RWPE1 (cell line): ENCODE measurements around the gene PLS1.
"Not testable (repeated sequence)": the region's sequence is repeated elsewhere in the genome, so short reads cannot be mapped to it uniquely, and the experiment has no call there.

Experiments
- CTCF ChIA-PET: fragments of 350-600 bp; sonication (Branson Sonifier 250); formaldehyde crosslinking; extraction: SDS; loops from one replicate; lab custom pipeline; 2021; lab: Yijun Ruan, JAX
- POLR2A ChIA-PET: fragments of 400-600 bp; formaldehyde crosslinking; extraction: SDS; loops from one replicate; lab custom pipeline; 2020; ENCODE audit warnings: antibody characterized with exemption; ENCODE audit not compliant: low non-redundant PET; lab: Yijun Ruan, JAX
- DNase-seq: peaks from one replicate; pipeline ENCODE4 v3.0.0; 2012; ENCODE audit warnings: low spot score
- H3K27ac ChIP-seq: fragments of 450-650 bp; 2 replicates; pipeline ENCODE4 v1.5.1; 2017
- TF ChIP-seq, protein P1 (sequence below): fragments of 450-650 bp; conservative IDR thresholded peaks from 2 replicates; pipeline ENCODE4 v1.5.1; 2017; ENCODE audit warnings: low read depth, mild to moderate bottlenecking

PLS1 gene

DNA sequence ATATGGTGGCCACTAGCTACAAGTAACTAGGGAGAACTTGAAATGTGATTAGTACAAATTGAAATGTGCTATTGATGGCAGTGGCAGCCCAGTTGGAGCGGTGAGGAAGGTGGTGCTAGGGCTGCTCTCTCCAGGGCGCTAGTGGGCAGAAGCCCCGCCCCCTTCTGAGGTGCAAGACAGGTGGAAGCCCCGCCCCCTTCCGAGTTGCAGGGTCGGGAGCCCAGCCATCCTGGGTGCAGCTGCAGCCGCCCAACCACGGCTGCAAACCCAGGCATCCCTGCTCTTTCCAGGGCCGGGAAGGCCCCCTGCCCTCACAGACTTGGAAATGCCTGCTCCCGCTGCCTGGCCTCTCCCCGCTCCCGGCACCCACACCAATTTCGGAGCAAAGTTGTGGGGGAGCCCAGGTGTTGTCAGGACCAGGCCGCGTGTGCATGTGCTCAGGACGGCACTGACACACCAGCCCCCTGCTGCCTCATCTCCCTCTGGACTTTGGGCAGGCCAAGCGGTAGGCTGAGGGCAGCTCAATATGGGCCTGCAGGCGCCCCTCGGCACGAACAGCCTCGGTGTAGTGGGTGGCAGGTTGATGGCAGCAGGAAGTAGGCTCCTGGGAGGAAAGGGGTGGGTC, 27.7 kb upstream of the PLS1 start:
- TF ChIP-seq, protein P1, sequence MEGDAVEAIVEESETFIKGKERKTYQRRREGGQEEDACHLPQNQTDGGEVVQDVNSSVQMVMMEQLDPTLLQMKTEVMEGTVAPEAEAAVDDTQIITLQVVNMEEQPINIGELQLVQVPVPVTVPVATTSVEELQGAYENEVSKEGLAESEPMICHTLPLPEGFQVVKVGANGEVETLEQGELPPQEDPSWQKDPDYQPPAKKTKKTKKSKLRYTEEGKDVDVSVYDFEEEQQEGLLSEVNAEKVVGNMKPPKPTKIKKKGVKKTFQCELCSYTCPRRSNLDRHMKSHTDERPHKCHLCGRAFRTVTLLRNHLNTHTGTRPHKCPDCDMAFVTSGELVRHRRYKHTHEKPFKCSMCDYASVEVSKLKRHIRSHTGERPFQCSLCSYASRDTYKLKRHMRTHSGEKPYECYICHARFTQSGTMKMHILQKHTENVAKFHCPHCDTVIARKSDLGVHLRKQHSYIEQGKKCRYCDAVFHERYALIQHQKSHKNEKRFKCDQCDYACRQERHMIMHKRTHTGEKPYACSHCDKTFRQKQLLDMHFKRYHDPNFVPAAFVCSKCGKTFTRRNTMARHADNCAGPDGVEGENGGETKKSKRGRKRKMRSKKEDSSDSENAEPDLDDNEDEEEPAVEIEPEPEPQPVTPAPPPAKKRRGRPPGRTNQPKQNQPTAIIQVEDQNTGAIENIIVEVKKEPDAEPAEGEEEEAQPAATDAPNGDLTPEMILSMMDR = no peak
- POLR2A ChIA-PET = interaction anchor here (1.1 kb wide), 1 partner anchor 10 kb away, joined by 3 read pairs; the partner anchor contains the start of gene ATR
- DNase-seq = no peak
- CTCF ChIA-PET = no interaction called here
- H3K27ac ChIP-seq = no peak overlapping the region

DNA sequence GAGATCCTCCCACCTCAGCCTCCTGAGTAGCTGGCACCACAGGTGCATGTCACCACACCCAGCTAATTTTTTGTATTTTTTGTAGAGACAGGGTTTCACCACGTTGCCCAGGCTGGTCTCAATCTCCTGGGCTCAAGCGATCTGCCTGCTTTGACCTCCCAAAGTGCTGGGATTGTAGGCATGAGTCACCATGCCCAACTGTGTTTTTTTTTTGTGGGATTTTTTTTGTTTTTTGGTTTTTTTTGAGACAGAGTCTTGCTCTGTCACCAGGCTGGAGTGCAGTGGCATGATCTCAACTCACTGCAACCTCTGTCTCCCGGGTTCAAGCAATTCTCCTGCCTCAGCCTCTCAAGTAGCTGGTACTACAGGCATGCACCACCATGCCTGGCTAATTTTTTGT, 26.8 kb upstream of the PLS1 start:
- DNase-seq, H3K27ac ChIP-seq, POLR2A ChIA-PET: not testable (repeated sequence)
- CTCF ChIA-PET = interaction anchor here (0.6 to 0.7 kb wide), 3 partner anchors 10 to 52 kb away, joined by 3 to 6 read pairs (median 4); no protein-coding TSS in a partner anchor

DNA sequence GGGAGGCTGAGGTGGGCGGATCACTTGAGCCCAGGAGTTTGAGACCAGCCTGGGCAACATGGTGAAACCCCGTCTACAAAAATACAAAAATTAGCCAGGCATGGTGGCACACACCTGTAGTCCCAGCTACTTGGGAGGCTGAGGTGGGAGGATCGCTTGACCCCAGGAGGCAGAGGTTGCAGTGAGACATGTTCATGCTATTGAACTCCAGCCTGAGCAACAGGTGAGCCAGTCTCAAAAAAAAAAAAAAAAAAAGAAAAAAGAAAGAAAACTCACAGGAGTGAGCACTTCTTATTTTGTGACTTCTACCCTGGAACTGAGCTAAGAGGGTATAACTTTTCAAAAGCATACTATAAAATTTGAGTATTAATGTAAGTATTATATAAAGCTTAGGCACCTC, 22.0 kb upstream of the PLS1 start:
- H3K27ac ChIP-seq, POLR2A ChIA-PET, DNase-seq: not testable (repeated sequence)
- CTCF ChIA-PET = interaction anchor here (0.6 to 0.7 kb wide), 3 partner anchors 196 to 1675 kb away, joined by 4 to 7 read pairs (median 4); no protein-coding TSS in a partner anchor

DNA sequence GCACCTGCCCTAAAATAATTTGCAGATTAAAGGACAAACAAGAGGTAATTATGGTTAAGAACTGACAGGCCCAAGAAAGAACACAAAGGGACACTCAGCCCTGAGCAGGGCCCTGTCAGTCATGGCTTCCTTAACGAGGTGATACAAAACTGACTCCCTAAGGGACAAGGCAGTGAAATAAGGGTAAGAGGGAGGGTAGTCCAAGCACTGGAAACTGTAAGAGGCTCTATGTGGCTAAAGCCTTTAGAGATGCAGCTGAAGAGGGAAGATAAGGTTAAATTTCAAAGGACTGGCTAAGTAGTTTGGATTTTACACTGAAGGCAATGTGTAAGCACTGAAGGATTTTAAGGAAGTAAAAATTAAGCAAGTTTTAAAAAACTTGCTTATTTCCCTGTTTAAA, 21.5 kb upstream of the PLS1 start:
- ChIA-PET CTCF (interaction anchor here (0.6 to 0.7 kb wide), 3 partner anchors 196 to 1675 kb away, joined by 4 to 7 read pairs (median 4); no protein-coding TSS in a partner anchor), POLR2A (no interaction called here)
- no peak for DNase-seq
- TF ChIP-seq, protein P1 = no peak
- H3K27ac ChIP-seq = no peak overlapping the region

DNA sequence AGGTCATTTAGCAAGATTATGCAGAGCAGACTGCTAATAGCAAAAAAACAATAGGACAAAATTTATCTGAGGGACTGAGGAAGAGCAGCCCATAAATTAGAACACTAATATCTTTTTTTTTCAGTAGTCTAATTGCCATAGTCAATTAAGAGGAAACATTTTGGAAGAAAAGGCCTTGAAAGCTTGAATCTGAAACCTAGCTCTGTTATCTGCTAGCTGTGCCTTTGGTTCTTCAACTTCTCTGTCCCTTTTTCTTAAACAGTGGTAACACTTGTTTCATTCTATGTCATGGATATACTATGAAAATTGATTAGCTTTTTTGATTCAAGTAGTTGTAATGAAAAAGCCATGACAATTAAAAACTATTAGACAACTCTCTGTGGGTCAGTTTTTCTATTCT, 19.4 kb upstream of the PLS1 start:
- CTCF ChIA-PET = interaction anchor here (0.6 to 0.7 kb wide), 2 partner anchors 13 to 157 kb away, joined by 3 to 4 read pairs; no protein-coding TSS in a partner anchor
- H3K27ac ChIP-seq = no peak overlapping the region
- no peak for DNase-seq
- TF ChIP-seq, protein P1 = no peak
- POLR2A ChIA-PET = no interaction called here

DNA sequence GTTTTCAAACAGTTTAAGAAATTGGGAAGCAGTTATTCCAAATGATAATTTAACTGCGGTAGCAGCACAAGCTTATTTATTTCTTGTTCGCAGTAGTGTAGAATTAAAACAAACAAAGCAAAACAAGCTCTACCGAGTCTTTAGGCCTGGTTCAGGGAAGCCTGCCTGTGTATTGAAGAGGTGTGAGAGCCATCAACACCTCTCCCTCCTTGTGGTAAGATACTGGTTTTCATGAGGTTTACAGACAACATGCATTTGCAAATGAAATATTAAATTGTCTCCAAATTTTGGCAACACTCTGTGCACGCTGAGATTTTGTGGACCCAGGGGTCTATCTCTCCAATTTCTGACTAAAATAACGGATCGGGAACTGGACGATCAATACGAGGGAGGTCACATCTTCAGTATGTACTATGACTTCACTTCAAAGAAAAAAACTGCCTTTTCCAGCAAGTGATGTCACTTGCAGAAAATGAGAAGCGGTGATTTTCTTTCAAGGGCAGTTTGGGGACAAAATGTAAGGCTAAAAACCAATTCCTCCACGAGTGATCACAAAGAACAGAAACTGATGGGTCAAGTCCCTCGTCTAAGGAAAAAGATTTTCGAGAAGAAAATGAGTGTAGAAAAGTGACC, 18.4 kb upstream of the PLS1 start:
- POLR2A ChIA-PET = interaction anchor here (0.5 to 1.2 kb wide), 4 partner anchors 10 to 468 kb away, joined by 3 to 7 read pairs (median 3); no protein-coding TSS in a partner anchor
- peak overlapping the region; percentile 88 for H3K27ac ChIP-seq
- TF ChIP-seq, protein P1 = no peak
- CTCF ChIA-PET = interaction anchor here (0.6 kb wide), 1 partner anchor 1645 kb away, joined by 3 read pairs; no protein-coding TSS in a partner anchor
- no peak for DNase-seq

DNA sequence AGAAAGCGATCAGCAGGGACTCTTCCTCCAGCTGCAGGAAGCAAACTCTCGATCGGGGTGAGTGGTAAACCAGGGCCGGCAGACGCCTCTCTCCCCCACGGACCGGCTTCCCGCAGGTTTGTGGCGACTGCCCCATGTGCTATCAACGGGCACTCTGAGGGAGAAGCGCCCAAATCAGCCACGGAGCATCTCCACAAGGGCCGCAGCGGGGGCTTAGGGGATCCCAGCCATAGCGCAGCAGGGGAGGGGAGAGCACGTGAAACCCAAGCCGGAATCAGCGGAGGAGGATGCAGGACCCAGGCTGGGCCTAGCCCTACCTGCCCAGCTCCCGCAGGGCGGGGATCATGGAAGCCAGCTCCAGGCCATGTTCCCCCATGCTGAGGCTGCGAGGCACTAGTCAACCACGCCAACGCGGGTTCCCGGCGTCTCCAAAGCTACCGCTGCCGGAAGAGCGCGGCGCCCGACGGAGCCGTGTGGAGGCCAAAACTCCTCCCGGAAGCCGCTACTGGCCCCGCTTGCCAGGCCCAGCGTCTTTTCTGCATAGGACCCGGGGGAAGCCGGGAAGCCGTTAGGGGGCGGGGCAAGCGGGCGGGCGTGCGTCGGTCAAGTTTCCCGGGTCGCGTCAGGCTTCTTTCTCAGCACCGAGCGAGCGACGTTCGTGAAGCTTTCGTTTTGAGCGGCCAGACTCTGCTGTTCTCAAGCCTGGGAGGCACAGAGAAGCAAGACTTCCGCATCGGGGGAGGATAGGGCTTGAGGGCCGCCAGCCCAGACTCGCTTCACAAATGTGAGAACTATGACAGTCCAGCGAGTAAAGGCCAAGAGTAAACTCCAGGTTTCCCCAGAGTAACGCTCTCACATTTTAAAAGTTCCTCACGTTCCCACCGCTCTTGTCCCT, 17.6 kb upstream of the PLS1 start, which contains the start of gene ATR:
ATR (minus strand) TSS at position 405 of the 895 bp plus-strand sequence; CDS start at position 376, 29 bp downstream.
- CTCF ChIA-PET = interaction anchor here (0.6 kb wide), 1 partner anchor 1646 kb away, joined by 3 read pairs; no protein-coding TSS in a partner anchor
- POLR2A ChIA-PET = interaction anchor here (0.6 to 1.2 kb wide), 2 partner anchors 10 to 422 kb away, joined by 3 to 7 read pairs; no protein-coding TSS in a partner anchor

More for the DNA sequence above, 17.6 kb upstream of the PLS1 start, which contains the start of gene ATR:
- TF ChIP-seq, protein P1 = no peak
- peak; percentile 97 for DNase-seq
- H3K27ac ChIP-seq = peak within 1 kb of the TSS; percentile 88
